ENCODE measurements around the gene HOXC12. TPM values are rescaled to one million over a fixed set of nuclear protein-coding genes. Genes with fewer than 3 reads are reported as not detected.

The HOXC12 gene
- total RNA-seq, 2 experiments from 2014 or later = not detected

DNA sequence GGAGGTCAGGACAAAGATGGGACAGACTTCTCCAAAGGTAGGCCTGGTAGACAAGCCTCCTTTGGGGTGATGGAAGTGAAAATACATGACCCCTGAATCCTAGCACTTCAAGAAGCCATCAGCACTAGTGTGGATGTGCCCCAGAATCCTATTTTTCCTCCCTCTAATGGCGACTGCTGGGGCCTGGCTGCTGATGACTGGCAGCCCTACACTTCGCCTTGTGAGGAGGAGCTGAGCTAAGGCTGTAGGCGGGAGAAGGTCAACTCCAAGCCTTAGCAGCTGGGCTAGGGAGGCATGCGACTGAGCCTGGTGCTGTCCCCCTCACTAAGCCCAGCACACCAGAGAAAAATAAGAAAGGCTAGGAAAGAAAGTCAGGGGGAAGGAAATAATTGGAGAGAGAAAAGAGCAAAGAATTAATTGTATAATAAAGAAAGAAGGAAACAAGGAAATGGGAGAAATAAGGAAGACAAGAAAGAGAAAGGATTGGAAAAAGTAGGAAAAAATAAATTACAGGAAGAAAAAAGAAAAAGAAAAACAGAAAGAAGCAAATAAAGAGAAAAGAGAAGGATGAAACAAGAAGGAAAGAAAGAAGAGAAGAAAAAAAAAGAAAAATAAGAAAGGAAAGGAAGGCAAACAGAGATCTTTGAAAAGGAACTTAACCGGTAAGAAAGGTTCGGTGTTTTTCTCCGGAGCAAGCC is 25.6 kb downstream of the HOXC12 start:
- TF ChIP-seq, protein P1, sequence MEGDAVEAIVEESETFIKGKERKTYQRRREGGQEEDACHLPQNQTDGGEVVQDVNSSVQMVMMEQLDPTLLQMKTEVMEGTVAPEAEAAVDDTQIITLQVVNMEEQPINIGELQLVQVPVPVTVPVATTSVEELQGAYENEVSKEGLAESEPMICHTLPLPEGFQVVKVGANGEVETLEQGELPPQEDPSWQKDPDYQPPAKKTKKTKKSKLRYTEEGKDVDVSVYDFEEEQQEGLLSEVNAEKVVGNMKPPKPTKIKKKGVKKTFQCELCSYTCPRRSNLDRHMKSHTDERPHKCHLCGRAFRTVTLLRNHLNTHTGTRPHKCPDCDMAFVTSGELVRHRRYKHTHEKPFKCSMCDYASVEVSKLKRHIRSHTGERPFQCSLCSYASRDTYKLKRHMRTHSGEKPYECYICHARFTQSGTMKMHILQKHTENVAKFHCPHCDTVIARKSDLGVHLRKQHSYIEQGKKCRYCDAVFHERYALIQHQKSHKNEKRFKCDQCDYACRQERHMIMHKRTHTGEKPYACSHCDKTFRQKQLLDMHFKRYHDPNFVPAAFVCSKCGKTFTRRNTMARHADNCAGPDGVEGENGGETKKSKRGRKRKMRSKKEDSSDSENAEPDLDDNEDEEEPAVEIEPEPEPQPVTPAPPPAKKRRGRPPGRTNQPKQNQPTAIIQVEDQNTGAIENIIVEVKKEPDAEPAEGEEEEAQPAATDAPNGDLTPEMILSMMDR (conservative IDR thresholded peaks at IDR 0.05; ENCODE audit: low read length) = no peak
- no peak for TF ChIP-seq EZH2phosphoT487 (IDR thresholded peaks at IDR 0.05; ENCODE audit: borderline replicate concordance, low read depth, low read length)
- H3K4me3 ChIP-seq (ENCODE audit: low read depth, low read length, poor library complexity, severe bottlenecking) = no peak overlapping the region
- H3K36me3 ChIP-seq (ENCODE audit: insufficient read depth, low read length) = no peaks in the 10 kb centered on the region
- no peaks in the 10 kb centered on the region for H3K79me2 ChIP-seq (ENCODE audit: insufficient read depth, low read depth, low read length)
- H3K9me2 ChIP-seq (ENCODE audit: insufficient read depth, low read length) = no peaks in the 10 kb centered on the region
- peaks cover 49% of the 10 kb centered on the region for H3K4me1 ChIP-seq (ENCODE audit: insufficient read depth, low read length, poor library complexity, severe bottlenecking)
- H4K20me1 ChIP-seq (ENCODE audit: insufficient read depth, low read length) = no peaks in the 10 kb centered on the region
- no peak for DNase-seq (ENCODE audit: low spot score)
- no peak overlapping the region for H3K4me2 ChIP-seq (ENCODE audit: low read length)
- H2AFZ ChIP-seq (ENCODE audit: low read length) = no peak overlapping the region
- no TSS peak for BruUV-seq (replicated peaks)
- intact Hi-C loops (cut with micrococcal nuclease; ENCODE audit: unreplicated experiment) = loop anchor here (10.0 kb wide), 2 partner anchors 185 to 275 kb away; no protein-coding TSS in a partner anchor
- POLR2A ChIA-PET = no interaction called here
- H3K9me3 ChIP-seq (ENCODE audit: low read length) = no peaks in the 10 kb centered on the region
- H3K27ac ChIP-seq (ENCODE audit: low read depth, low read length, poor library complexity, severe bottlenecking) = no peak overlapping the region
- CTCF ChIA-PET (ENCODE audit: unreplicated experiment) = no interaction called here

DNA sequence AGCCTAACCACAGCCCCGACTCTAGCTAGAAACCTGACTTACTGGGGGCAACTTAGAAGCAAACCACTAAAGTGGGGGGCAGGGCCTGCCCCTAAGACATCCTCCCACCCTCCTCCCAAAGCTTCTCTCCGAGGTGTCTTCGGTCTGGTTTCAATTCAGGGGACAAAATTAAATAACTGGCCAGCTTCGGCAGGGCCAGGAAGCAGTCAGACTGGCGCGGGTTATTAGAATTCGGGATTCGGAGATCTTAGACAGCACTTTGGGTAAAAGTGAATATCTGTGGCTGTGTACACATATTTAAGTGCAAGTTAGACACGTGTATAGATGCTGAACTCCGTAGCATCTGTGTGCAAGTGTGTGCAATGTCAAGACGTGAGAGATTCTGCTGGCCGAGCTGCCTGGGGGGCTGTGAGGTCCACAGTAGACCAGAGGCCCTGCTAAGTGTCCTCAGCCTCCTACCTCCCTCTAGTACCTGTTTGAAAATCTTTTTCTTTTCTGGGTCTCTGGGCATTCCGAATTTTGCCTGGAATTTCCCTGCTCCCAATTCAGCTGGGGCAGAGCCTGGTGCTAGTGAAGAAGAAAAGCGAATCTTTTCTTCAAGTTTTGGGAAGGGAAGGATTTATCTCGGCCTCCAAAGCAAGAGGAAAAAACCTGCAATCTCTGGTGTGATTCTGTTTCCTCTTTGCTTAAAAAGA is 26.2 kb downstream of the HOXC12 start:
- TF ChIP-seq EZH2phosphoT487 (IDR thresholded peaks at IDR 0.05; ENCODE audit: borderline replicate concordance, low read depth, low read length) = no peak
- TF ChIP-seq, protein P1 (conservative IDR thresholded peaks at IDR 0.05; ENCODE audit: low read length) = no peak
- POLR2A ChIA-PET = no interaction called here

More for the DNA sequence above, 26.2 kb downstream of the HOXC12 start:
- H3K4me1 ChIP-seq (ENCODE audit: insufficient read depth, low read length, poor library complexity, severe bottlenecking) = peaks cover 49% of the 10 kb centered on the region
- H3K27ac ChIP-seq (ENCODE audit: low read depth, low read length, poor library complexity, severe bottlenecking) = no peak overlapping the region
- H4K20me1 ChIP-seq (ENCODE audit: insufficient read depth, low read length) = no peaks in the 10 kb centered on the region
- H3K79me2 ChIP-seq (ENCODE audit: insufficient read depth, low read depth, low read length) = no peaks in the 10 kb centered on the region
- H3K4me3 ChIP-seq (ENCODE audit: low read depth, low read length, poor library complexity, severe bottlenecking) = no peak overlapping the region
- no peak overlapping the region for H3K4me2 ChIP-seq (ENCODE audit: low read length)
- H2AFZ ChIP-seq (ENCODE audit: low read length) = no peak overlapping the region
- DNase-seq (ENCODE audit: low spot score) = no peak
- CTCF ChIA-PET (ENCODE audit: unreplicated experiment) = no interaction called here
- intact Hi-C loops (cut with micrococcal nuclease; ENCODE audit: unreplicated experiment) = loop anchor here (10.0 kb wide), 2 partner anchors 186 to 276 kb away; no protein-coding TSS in a partner anchor
- no peaks in the 10 kb centered on the region for H3K9me3 ChIP-seq (ENCODE audit: low read length)
- no peaks in the 10 kb centered on the region for H3K36me3 ChIP-seq (ENCODE audit: insufficient read depth, low read length)
- BruUV-seq (replicated peaks) = no TSS peak
- no peaks in the 10 kb centered on the region for H3K9me2 ChIP-seq (ENCODE audit: insufficient read depth, low read length)

Data from OCI-LY7 (cell line).